Measurements from ENCODE around the gene JPH4.
"Not testable (repeated sequence)": the region's sequence is repeated elsewhere in the genome, so short reads cannot be mapped to it uniquely, and the experiment has no call there.

JPH4 gene

DNA sequence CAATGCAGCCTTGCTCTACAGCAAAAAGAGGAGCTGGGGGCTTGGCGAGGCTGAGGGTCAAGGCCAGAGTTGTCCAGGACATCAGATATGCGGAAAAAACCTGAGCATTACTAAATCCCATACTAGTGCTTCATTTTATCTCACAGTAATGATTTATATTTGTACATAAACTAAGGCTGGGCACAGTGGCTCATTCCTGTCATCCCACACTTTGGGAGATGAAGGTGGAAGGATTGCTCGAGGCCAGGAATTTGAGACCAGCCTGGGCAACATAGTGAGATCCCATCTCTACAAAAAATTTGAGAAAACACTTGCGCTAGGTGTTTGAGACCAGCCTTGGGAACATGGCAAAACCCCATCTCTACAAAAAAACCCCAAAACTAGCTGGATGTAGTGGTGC, 11.6 kb upstream of the JPH4 start:
- Histone ChIP-seq H3K27ac (ENCODE audit: low read depth, low read length) (no peak overlapping the region), H3K4me1 (ENCODE audit: control insufficient read depth, insufficient read depth, low read length, unreplicated experiment) (no peaks in the 10 kb centered on the region), H3K79me2 (ENCODE audit: control insufficient read depth, insufficient read depth, low read length, unreplicated experiment) (no peaks in the 10 kb centered on the region), H3K4me3 (ENCODE audit: low read depth, low read length) (no peak overlapping the region), H2AFZ (ENCODE audit: low read length, unreplicated experiment) (no peak overlapping the region), H3K27me3 (ENCODE audit: insufficient read depth, low read length) (peaks cover 16% of the 10 kb centered on the region), H3K36me3 (ENCODE audit: insufficient read depth, low read length) (no peaks in the 10 kb centered on the region)

DNA sequence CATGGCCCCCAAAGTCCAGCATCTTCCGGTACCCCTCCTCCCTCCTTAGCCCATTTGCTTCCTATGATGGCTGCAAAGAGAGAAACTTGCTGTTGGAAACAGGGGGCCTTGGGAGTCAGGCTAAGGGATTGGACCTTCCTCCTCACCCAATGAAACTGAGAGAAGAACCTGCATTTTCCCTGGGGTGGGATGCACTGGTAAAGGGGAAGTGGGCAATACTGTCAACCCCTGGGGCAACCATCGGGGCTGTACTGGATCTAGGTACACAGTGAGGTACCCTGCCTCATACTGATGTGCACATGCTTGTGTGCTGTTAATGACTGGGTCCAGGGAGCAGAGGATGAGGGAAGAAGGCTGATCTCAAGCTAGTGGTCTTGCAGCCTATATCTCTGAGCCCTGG, 11.0 kb upstream of the JPH4 start:
- H3K27me3 ChIP-seq (ENCODE audit: insufficient read depth, low read length), result peaks cover 10% of the 10 kb centered on the region
- no peaks in the 10 kb centered on the region for H3K4me1 ChIP-seq (ENCODE audit: control insufficient read depth, insufficient read depth, low read length, unreplicated experiment)
- no peak overlapping the region for H2AFZ ChIP-seq (ENCODE audit: low read length, unreplicated experiment)
- H3K27ac ChIP-seq (ENCODE audit: low read depth, low read length), result no peak overlapping the region
- H3K36me3 ChIP-seq (ENCODE audit: insufficient read depth, low read length), result no peaks in the 10 kb centered on the region
- H3K79me2 ChIP-seq (ENCODE audit: control insufficient read depth, insufficient read depth, low read length, unreplicated experiment), result no peaks in the 10 kb centered on the region
- no peak overlapping the region for H3K4me3 ChIP-seq (ENCODE audit: low read depth, low read length)

DNA sequence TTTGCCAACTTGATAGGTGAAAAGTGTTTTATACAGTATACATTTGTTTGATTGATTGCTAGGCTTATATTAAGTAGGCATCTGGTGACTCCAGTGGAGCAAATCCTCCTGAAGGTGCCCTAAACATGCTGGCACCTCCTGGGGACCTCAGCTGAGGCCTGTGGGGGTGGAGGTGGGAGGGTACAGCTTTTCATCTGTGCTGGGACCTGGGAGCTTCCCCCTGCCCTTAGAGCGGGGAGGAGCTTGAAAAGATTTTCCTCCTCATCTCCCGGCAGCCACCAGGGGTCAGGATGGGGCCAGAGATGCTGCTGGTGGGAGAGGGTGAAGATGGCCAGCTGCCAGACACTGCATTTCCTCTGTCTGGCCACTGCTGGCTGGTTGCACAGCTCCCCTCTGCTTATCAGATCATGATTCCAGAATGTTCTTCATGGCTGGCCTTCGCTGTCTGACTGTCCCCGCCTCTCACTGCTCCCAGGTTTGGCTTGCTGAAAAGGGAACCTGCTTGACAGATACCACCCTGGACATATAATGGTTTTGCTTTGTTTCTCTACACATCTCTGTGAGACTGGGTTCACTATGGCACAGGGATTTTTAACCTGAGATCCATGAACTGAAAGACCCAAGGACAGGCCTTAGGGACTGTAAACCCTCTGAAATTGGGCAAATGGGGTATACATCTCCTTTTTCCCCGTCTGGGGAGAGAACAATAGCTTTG, 10.5 kb upstream of the JPH4 start:
- Histone ChIP-seq H3K36me3 (ENCODE audit: insufficient read depth, low read length) (no peaks in the 10 kb centered on the region), H3K4me1 (ENCODE audit: control insufficient read depth, insufficient read depth, low read length, unreplicated experiment) (no peaks in the 10 kb centered on the region), H3K79me2 (ENCODE audit: control insufficient read depth, insufficient read depth, low read length, unreplicated experiment) (no peaks in the 10 kb centered on the region), H3K27me3 (ENCODE audit: insufficient read depth, low read length) (peaks cover 8% of the 10 kb centered on the region), H2AFZ (ENCODE audit: low read length, unreplicated experiment) (peak overlapping the region; percentile 65), H3K27ac (ENCODE audit: low read depth, low read length) (no peak overlapping the region), H3K4me3 (ENCODE audit: low read depth, low read length) (no peak overlapping the region)

DNA sequence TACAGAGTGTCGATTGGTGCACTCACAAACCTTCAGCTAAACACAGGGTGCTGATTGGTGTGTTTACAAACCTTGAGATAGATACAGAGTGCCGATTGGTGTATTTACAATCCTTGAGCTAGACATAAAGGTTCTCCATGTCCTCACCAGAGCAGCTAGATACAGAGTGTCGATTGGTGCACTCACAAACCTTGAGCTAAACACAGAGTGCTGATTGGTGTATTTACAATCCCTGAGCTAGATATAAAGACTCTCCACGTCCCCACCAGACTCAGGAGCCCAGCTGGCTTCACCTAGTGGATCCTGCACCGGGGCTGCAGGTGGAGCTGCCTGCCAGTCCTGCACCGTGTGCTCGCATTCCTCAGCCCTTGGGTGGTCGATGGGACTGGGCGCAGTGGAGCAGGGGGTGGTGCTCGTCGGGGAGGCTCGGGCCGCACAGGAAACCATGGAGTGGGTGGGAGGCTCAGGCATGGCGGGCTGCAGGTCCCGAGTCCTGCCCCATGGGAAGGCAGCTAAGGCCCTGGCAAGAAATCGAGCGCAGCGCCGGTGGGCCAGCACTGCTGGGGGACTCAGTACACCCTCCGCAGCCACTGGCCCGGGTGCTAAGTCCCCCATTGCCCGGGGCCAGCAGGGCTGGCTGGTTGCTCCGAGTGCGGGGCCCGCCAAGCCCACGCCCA, 6.1 kb upstream of the JPH4 start:
- H3K4me3 ChIP-seq (ENCODE audit: low read depth, low read length); H3K4me1 ChIP-seq (ENCODE audit: control insufficient read depth, insufficient read depth, low read length, unreplicated experiment); H3K79me2 ChIP-seq (ENCODE audit: control insufficient read depth, insufficient read depth, low read length, unreplicated experiment); H3K27ac ChIP-seq (ENCODE audit: low read depth, low read length); H2AFZ ChIP-seq (ENCODE audit: low read length, unreplicated experiment); H3K36me3 ChIP-seq (ENCODE audit: insufficient read depth, low read length): not testable (repeated sequence)
- peaks cover 16% of the 10 kb centered on the region for H3K27me3 ChIP-seq (ENCODE audit: insufficient read depth, low read length)

DNA sequence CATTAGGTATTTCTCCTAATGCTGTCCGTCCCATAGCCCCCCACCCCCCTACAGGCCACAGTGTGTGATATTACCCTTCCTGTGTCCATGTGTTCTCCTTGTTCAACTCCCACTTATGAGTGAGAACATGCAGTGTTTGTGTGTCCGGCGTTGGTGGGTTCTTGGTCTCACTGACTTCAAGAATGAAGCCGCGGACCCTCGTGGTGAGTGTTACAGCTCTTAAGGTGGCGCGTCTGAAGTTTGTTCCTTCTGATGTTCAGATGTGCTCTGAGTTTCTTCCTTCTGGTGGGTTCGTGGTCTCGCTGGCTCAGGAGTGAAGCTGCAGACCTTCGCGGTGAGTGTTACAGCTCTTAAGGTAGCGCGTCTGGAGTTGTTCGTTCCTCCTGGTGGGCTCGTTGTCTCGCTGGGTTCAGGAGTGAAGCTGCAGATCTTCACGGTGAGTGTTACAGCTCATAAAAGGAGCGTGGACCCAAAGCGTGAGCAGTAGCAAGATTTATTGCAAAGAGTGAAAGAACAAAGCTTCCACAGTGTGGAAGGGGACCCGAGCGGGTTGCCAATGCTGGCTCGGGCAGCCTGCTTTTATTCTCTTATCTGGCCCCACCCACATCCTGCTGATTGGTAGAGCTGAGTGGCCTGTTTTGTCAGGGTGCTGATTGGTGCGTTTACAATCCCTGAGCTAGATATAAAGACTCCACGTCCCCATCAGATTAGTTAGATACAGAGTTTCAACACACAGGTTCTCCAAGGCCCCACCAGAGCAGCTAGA, 5.4 kb upstream of the JPH4 start:
- H3K4me3 ChIP-seq (ENCODE audit: low read depth, low read length); H3K4me1 ChIP-seq (ENCODE audit: control insufficient read depth, insufficient read depth, low read length, unreplicated experiment); H3K36me3 ChIP-seq (ENCODE audit: insufficient read depth, low read length); H2AFZ ChIP-seq (ENCODE audit: low read length, unreplicated experiment); H3K79me2 ChIP-seq (ENCODE audit: control insufficient read depth, insufficient read depth, low read length, unreplicated experiment); H3K27ac ChIP-seq (ENCODE audit: low read depth, low read length): not testable (repeated sequence)
- H3K27me3 ChIP-seq (ENCODE audit: insufficient read depth, low read length), result peaks cover 22% of the 10 kb centered on the region

DNA sequence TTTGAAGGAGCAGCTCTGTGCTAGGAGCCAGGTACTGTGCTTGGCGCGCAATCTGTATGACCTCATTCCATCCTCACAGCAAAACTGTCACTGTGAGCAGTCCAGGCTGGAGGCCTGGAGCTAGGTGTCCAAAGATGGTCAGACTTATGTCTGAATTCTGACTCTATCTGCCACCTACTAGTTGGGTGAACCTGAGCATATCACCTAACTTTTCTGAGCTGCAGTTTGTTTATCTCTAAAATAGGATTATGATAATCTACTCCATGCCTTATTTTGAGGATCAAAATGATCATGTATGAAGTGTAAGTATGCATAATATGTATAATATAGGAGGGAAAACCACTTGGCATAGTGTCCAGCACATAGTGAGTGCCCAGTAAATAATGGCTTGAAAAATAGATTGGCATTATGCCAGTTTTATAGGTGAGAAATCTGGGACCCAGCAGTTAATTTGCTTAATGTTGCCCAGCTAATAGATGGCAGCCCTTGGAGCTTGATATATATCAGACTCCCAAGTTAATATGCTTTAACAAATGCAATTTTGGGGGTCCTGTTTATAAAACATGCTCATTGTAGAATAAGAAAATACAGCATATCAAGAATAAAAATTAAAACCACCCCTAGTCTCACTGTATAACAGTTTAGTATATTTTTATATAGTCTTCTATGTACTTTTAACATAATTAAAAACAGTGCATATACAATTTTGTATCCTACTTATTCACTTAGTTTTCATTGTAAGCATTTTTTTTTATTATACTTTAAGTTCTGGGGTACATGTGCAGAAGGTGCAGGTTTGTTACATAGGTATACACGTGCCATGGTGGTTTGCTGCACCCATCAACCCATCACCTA, 4.5 kb upstream of the JPH4 start:
- Histone ChIP-seq H3K27me3 (ENCODE audit: insufficient read depth, low read length) (peaks cover 30% of the 10 kb centered on the region), H3K36me3 (ENCODE audit: insufficient read depth, low read length) (no peaks in the 10 kb centered on the region), H2AFZ (ENCODE audit: low read length, unreplicated experiment) (no peak overlapping the region), H3K79me2 (ENCODE audit: control insufficient read depth, insufficient read depth, low read length, unreplicated experiment) (no peaks in the 10 kb centered on the region), H3K27ac (ENCODE audit: low read depth, low read length) (no peak overlapping the region), H3K4me1 (ENCODE audit: control insufficient read depth, insufficient read depth, low read length, unreplicated experiment) (no peaks in the 10 kb centered on the region), H3K4me3 (ENCODE audit: low read depth, low read length) (no peak overlapping the region)

DNA sequence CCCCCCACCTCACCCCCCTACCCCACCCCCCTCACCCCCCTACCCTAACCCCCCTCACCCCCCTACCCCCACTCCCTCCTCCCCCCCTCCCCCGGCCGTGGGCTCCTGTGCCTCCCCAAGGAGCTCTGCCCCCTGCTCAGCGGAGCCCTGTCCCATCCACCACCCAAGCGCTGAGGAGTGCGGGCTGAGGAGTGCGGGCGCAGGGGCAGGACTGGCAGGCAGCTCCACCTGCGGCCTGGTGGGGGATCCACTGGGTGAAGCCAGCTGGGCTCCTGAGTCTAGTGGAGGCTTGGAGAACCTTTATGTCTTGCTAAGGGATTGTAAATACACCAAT, 2.3 kb upstream of the JPH4 start:
- H3K4me1 ChIP-seq (ENCODE audit: control insufficient read depth, insufficient read depth, low read length, unreplicated experiment), result no peaks in the 10 kb centered on the region
- H3K27me3 ChIP-seq (ENCODE audit: insufficient read depth, low read length), result peaks cover 50% of the 10 kb centered on the region
- H3K4me3 ChIP-seq (ENCODE audit: low read depth, low read length), result no peak overlapping the region
- H3K27ac ChIP-seq (ENCODE audit: low read depth, low read length), result no peak overlapping the region
- no peak overlapping the region for H2AFZ ChIP-seq (ENCODE audit: low read length, unreplicated experiment)
- no peaks in the 10 kb centered on the region for H3K36me3 ChIP-seq (ENCODE audit: insufficient read depth, low read length)
- H3K79me2 ChIP-seq (ENCODE audit: control insufficient read depth, insufficient read depth, low read length, unreplicated experiment), result no peaks in the 10 kb centered on the region

DNA sequence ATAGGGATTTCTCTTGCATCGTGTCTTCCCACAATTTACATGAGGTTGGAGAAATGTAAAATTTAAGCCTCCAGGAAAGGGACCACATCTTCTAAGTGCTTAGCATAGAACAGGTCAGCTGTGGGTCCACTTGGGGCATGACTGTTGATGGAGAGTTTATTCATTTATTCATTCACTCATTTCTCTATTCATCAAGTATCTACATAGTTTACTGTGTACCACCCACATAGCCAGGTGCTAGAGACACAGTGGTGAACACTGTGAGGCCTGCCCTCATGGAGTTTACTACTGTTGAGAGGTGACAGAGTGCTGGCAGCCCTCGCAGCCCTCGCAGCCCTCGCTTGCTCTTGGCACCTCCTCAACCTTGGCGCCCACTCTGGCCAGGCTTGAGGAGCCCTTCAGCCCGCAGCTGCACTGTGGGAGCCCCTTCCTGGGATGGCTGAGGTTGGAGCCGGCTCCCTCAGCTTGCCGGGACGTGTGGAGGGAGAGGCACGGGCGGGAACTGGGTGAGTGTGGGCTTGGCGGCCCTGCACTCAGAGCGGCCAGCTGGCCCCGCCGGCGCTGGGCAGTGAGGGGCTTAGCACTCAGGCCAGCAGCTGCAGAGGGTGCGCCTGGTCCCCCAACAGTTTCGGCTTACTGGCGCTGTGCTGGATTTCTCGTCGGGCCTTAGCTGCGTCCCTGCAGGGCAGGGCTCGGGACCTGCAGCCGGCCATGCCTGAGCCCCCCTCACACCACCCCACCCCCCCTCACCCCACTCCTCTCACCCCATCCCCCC, 1.7 kb upstream of the JPH4 start:
- Histone ChIP-seq H3K27me3 (ENCODE audit: insufficient read depth, low read length) (peaks cover 50% of the 10 kb centered on the region), H3K4me3 (ENCODE audit: low read depth, low read length) (no peak overlapping the region), H3K4me1 (ENCODE audit: control insufficient read depth, insufficient read depth, low read length, unreplicated experiment) (no peaks in the 10 kb centered on the region), H3K79me2 (ENCODE audit: control insufficient read depth, insufficient read depth, low read length, unreplicated experiment) (no peaks in the 10 kb centered on the region), H2AFZ (ENCODE audit: low read length, unreplicated experiment) (no peak overlapping the region), H3K36me3 (ENCODE audit: insufficient read depth, low read length) (no peaks in the 10 kb centered on the region), H3K27ac (ENCODE audit: low read depth, low read length) (no peak overlapping the region)

DNA sequence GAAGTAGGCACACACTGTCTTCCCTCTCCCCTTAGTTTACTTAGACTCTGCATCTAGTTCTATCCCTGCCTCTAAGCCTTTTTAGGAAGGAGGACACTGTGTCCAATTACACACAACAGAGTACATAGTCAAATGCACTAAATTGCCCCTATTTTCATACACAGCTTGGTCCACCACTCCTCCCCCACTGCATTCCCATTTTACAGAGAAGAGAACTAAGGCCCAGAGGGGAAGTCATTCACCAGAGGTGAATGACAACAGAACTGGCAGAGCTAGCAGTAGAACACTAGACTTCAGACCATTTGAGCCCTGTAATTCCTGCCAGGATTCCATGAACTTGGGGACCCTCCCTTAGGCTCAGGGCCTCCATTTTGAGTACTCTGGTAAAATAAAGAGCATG, 1.1 kb upstream of the JPH4 start:
- H3K4me3 ChIP-seq (ENCODE audit: low read depth, low read length), result no peak overlapping the region
- H3K4me1 ChIP-seq (ENCODE audit: control insufficient read depth, insufficient read depth, low read length, unreplicated experiment), result no peaks in the 10 kb centered on the region
- no peaks in the 10 kb centered on the region for H3K79me2 ChIP-seq (ENCODE audit: control insufficient read depth, insufficient read depth, low read length, unreplicated experiment)
- no peak overlapping the region for H2AFZ ChIP-seq (ENCODE audit: low read length, unreplicated experiment)
- H3K27ac ChIP-seq (ENCODE audit: low read depth, low read length), result no peak overlapping the region
- H3K27me3 ChIP-seq (ENCODE audit: insufficient read depth, low read length), result peaks cover 50% of the 10 kb centered on the region
- no peaks in the 10 kb centered on the region for H3K36me3 ChIP-seq (ENCODE audit: insufficient read depth, low read length)

DNA sequence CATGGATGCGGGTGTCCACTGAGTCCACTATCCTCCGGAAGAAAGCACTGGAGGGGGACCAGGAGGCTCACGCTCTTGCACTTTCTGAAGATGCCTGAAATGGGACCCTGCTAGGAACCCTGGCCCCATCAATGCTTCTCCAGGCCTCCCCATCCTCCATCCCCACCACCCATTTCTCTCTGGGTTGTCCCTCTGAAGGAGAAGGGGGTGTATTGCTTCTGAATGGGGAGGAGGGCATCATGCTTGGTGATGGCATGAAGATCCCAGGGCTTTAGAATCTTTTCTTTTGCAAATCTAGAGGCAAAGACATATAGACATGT, 681 bp upstream of the JPH4 start:
- Histone ChIP-seq H2AFZ (ENCODE audit: low read length, unreplicated experiment) (no peak overlapping the region), H3K4me3 (ENCODE audit: low read depth, low read length) (no peak overlapping the region), H3K27ac (ENCODE audit: low read depth, low read length) (no peak overlapping the region), H3K4me1 (ENCODE audit: control insufficient read depth, insufficient read depth, low read length, unreplicated experiment) (no peaks in the 10 kb centered on the region), H3K79me2 (ENCODE audit: control insufficient read depth, insufficient read depth, low read length, unreplicated experiment) (no peaks in the 10 kb centered on the region), H3K36me3 (ENCODE audit: insufficient read depth, low read length) (no peaks in the 10 kb centered on the region), H3K27me3 (ENCODE audit: insufficient read depth, low read length) (peaks cover 50% of the 10 kb centered on the region)

All from ACC112 (cell line).